ENCODE data around the gene ATXN2.
"Not testable (repeated sequence)": the region's sequence is repeated elsewhere in the genome, so short reads cannot be mapped to it uniquely, and the experiment has no call there.

Gene ATXN2

DNA sequence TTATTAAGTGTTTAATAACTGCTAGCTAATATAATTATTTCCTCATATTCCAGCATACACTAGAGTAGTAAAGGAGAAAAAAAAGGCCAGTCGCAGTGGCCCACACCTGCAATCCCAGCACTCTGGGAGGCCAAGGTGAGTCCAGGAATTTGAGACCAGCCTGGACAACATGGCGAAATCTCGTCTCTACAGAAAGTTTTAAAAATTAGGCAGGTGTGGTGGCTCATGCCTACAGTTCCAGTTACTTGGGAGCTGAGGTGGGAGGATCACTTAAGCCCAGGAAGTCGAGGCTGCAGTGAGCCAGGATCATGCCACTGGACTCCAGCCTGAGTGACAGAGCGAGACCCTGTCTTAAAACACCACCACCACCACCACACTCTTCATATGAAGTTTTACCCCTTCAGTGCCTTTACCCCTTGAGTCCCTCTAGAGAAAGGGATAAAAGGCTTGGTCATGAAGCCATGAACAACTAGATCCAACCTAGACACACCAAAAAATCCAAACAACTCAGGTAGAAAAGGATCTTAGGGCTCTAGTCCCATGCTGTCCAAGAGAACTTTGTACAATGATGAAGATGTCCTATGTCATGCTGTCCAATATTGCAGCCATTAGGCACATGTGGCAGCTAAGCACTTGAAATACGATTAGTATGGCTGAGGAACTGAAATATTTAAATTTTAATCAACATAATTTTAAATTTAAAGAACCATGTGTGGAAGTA lies 29.6 kb downstream of the ATXN2 start:
- Mint-ChIP-seq H3K36me3 (ENCODE audit: low read depth) (peaks cover 4% of the 10 kb centered on the region), H3K4me1 (ENCODE audit: low read depth) (peaks cover 13% of the 10 kb centered on the region), H3K27ac (no peak overlapping the region), H3K9me3 (no peaks in the 10 kb centered on the region), H3K27me3 (no peaks in the 10 kb centered on the region), H3K4me3 (no peak overlapping the region)

DNA sequence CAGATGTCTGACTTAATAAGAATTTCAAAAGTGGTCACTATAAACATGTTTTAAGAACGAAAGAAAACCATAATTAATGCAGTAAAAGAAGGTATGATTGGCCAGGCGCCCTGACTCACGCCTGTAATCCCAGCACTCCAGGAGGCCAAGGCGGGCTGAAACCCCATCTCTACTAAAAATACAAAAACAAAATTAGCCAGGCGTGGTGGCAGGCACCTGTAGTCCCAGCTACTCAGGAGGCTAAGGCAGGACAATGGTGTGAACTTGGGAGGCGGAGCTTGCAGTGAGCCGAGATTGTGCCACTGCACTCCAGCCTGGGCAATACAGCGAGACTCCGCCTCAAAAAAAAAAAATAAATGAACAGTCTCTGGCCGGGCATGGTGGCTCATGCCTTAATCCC lies 38.3 kb downstream of the ATXN2 start:
- not testable (repeated sequence) for H3K9me3 Mint-ChIP-seq, H3K27me3 Mint-ChIP-seq, H3K27ac Mint-ChIP-seq, H3K4me3 Mint-ChIP-seq
- Mint-ChIP-seq H3K4me1 (ENCODE audit: low read depth) (peaks cover 31% of the 10 kb centered on the region), H3K36me3 (ENCODE audit: low read depth) (peaks cover 20% of the 10 kb centered on the region)

DNA sequence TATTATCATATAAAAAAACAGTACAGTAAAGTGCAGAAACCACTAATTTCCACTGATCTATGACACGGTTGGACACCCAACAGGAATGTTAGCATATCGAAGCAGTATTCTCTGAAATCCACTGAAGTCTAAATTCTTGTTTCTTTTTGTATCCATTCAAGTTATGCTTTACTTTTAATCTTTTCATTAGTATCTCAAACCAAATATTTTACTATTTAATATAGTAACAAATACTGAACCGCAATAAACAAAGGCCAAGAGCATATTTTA lies 41.1 kb downstream of the ATXN2 start:
- no peak overlapping the region for H3K4me3 Mint-ChIP-seq
- no peaks in the 10 kb centered on the region for H3K27me3 Mint-ChIP-seq
- peaks cover 40% of the 10 kb centered on the region for H3K36me3 Mint-ChIP-seq (ENCODE audit: low read depth)
- peaks cover 25% of the 10 kb centered on the region for H3K4me1 Mint-ChIP-seq (ENCODE audit: low read depth)
- no peak overlapping the region for H3K27ac Mint-ChIP-seq
- H3K9me3 Mint-ChIP-seq, result peaks cover 8% of the 10 kb centered on the region

DNA sequence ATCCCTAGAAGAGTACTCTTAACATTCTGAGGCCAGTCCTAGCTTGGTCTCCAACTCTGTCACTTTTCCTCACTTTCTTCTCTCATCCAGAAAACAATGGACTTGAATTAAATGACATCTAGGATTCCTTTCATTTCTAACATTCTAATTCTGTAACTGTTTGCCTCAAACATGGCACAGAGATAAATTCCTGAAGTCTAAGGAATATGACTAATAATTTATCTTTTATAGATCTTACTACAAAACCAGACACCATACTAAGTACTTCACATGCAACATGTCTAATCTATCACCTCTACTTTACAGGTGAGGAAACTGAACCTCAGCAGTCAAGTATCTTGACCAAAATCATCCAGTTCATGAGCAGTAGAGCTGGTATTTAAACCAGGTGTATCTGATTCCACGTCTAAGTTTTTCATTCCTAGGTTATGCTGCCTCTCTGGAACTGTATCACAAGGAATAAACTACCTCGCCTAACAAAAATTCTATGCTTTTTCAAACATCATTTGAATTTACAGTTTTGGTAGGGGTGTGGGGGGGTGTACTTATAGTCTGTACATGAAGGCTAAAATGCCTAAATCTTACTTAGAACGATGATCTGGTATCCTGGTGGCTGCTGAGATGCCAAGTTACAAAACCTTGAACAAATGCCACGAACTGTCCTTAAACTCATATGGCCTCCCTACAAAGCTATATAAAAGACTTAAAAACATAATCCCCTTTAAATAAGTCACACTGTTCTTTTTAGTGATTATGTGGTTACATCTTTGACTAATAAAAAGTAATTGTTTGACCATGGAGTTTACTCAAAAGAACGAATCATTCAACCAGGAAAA lies 41.6 kb downstream of the ATXN2 start:
- no peak overlapping the region for H3K27ac Mint-ChIP-seq
- H3K36me3 Mint-ChIP-seq (ENCODE audit: low read depth), result peaks cover 42% of the 10 kb centered on the region
- H3K9me3 Mint-ChIP-seq, result peaks cover 8% of the 10 kb centered on the region
- H3K4me3 Mint-ChIP-seq, result no peak overlapping the region
- no peaks in the 10 kb centered on the region for H3K27me3 Mint-ChIP-seq
- peaks cover 21% of the 10 kb centered on the region for H3K4me1 Mint-ChIP-seq (ENCODE audit: low read depth)

DNA sequence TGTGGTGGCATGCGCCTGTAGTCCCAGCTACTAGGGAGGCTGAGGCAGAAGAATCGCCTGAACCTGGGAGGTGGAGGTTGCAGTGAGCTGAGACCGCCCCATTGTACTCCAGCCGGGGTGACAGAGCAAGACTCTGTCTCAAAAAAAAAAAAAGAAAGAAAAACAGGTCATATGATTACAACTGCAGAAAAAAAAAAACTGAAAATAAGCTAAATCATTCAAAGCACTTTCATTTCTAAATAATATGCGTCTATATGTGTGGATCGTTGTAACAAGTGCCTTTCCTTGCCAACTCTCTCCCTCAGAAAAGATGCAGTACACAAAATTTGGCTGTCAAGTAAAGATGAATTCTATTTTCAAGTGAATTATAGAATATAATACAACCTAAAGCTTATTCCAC lies 42.4 kb downstream of the ATXN2 start:
- Mint-ChIP-seq H3K27ac (no peak overlapping the region), H3K4me1 (ENCODE audit: low read depth) (peaks cover 21% of the 10 kb centered on the region), H3K9me3 (peaks cover 8% of the 10 kb centered on the region), H3K27me3 (no peaks in the 10 kb centered on the region), H3K36me3 (ENCODE audit: low read depth) (peaks cover 49% of the 10 kb centered on the region), H3K4me3 (no peak overlapping the region)

DNA sequence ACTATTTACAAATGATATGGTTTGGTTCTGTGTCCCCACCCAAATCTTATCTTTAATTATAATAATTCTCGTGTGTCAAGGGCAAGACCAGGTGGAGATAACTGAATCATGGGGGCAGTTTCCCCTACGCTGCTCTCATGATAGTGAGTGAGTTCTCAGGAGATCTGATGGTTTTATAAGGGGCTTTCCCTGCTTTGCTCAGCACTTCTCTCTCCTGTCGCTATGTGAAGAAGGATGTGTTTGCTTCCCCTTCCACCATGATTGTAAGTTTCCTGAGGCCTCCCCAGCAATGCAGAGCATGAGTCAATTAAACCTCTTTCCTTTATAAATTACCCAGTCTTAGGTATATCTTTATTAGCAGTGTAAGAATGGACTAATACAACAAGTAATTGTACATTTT lies 43.8 kb downstream of the ATXN2 start:
- not testable (repeated sequence) for H3K27me3 Mint-ChIP-seq, H3K4me3 Mint-ChIP-seq, H3K9me3 Mint-ChIP-seq, H3K27ac Mint-ChIP-seq
- Mint-ChIP-seq H3K36me3 (ENCODE audit: low read depth) (peaks cover 55% of the 10 kb centered on the region), H3K4me1 (ENCODE audit: low read depth) (peaks cover 21% of the 10 kb centered on the region)

DNA sequence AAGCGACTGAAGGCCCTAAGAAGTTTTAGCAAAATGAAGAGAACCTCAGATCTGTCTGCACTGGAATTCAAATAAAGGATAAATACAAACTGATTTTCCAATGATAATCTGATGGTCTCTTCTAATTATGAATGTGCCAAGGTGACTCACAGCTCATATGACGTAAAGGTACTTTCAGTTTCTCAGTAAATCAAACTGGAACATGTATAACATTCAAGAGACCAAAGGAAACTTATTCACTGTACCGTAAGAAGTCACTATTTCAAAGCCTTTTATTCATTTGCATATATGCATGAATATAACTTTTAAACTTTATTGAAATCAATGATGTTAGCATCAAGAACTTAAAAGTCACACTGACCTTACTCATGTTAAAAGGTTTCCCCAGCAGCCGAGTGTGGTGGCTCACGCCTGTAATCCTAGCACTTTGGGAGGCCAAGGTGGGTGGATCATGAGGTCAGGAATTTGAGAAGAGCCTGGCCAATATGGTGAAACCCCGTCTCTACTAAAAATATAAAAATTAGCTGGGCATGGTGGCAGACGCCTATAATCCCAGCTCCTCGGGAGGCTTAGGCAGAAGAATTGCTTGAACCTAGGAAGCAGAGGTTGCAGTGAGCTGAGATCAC lies 52.2 kb downstream of the ATXN2 start:
- Mint-ChIP-seq H3K9me3 (peaks cover 6% of the 10 kb centered on the region), H3K4me3 (peak overlapping the region; percentile 71), H3K36me3 (ENCODE audit: low read depth) (peaks cover 60% of the 10 kb centered on the region), H3K27ac (peak overlapping the region; percentile 99), H3K27me3 (no peaks in the 10 kb centered on the region), H3K4me1 (ENCODE audit: low read depth) (peaks cover 41% of the 10 kb centered on the region)

DNA sequence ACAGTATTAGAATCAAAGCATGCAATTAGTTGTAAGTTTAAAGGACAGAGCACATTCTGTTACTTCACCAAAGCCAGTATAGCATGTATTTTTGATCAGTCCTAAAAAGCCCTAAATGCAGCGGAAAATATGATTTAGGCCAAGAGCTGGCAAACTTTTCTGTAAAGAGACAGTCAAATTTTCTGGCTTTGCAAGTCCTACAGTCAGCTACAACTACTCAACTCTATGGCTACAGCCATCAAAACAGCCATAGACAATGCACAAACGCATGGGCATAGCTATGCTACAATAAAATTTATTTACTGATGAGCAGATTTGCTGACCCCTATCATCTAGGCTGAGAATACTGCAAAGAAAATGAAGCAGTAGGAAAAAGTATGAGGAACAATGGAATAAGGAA lies 52.9 kb downstream of the ATXN2 start:
- peak overlapping the region; percentile 99 for H3K27ac Mint-ChIP-seq
- peaks cover 41% of the 10 kb centered on the region for H3K4me1 Mint-ChIP-seq (ENCODE audit: low read depth)
- H3K27me3 Mint-ChIP-seq, result no peaks in the 10 kb centered on the region
- H3K36me3 Mint-ChIP-seq (ENCODE audit: low read depth), result peaks cover 54% of the 10 kb centered on the region
- H3K9me3 Mint-ChIP-seq, result peaks cover 6% of the 10 kb centered on the region
- H3K4me3 Mint-ChIP-seq, result peak overlapping the region; percentile 71

DNA sequence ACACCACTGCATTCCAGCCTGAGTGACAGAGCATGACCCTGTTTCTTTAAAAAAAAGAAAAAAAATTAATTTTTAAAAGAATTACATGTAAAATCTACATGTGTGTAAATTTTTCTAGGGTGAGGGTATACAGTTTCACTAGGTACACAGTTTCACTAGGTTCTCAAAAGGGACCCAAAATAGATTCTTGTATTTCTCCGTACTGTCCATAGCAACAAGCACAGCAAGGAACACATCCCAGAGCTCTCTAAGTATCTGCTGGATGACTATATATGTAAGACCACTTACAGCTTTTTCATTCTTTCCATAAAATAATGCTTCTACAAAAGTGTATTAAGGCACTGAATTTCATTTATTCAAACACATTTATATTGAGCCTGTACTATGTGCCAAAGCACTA lies 55.1 kb downstream of the ATXN2 start:
- no peak overlapping the region for H3K27ac Mint-ChIP-seq
- no peak overlapping the region for H3K4me3 Mint-ChIP-seq
- H3K36me3 Mint-ChIP-seq (ENCODE audit: low read depth), result peaks cover 51% of the 10 kb centered on the region

DNA sequence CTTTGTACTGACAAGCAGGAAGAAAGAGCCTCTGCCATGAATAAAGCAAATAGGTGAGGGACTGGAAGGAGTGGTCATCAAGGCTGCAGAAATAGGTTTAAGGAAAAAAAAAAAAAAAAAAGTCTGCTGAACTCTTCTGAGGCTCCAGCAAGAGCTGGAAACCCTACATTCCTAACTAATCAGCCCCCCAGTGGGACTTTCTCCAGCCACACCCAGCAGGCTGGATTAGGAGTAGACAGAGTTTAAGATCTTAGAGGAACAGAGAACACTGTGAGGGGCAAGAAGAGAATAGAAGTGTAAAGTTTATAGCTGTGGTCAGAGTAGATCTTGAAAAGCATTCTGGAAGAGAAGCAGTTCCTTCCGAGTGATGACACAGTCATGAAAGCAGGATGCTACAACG lies 66.4 kb downstream of the ATXN2 start:
- Mint-ChIP-seq H3K36me3 (ENCODE audit: low read depth) (peaks cover 29% of the 10 kb centered on the region), H3K9me3 (no peaks in the 10 kb centered on the region), H3K27me3 (no peaks in the 10 kb centered on the region), H3K27ac (no peak overlapping the region), H3K4me3 (no peak overlapping the region), H3K4me1 (ENCODE audit: low read depth) (peaks cover 14% of the 10 kb centered on the region)

More for the DNA sequence above, 55.1 kb downstream of the ATXN2 start:
- peaks cover 41% of the 10 kb centered on the region for H3K4me1 Mint-ChIP-seq (ENCODE audit: low read depth)
- peaks cover 6% of the 10 kb centered on the region for H3K9me3 Mint-ChIP-seq
- H3K27me3 Mint-ChIP-seq, result no peaks in the 10 kb centered on the region

DNA sequence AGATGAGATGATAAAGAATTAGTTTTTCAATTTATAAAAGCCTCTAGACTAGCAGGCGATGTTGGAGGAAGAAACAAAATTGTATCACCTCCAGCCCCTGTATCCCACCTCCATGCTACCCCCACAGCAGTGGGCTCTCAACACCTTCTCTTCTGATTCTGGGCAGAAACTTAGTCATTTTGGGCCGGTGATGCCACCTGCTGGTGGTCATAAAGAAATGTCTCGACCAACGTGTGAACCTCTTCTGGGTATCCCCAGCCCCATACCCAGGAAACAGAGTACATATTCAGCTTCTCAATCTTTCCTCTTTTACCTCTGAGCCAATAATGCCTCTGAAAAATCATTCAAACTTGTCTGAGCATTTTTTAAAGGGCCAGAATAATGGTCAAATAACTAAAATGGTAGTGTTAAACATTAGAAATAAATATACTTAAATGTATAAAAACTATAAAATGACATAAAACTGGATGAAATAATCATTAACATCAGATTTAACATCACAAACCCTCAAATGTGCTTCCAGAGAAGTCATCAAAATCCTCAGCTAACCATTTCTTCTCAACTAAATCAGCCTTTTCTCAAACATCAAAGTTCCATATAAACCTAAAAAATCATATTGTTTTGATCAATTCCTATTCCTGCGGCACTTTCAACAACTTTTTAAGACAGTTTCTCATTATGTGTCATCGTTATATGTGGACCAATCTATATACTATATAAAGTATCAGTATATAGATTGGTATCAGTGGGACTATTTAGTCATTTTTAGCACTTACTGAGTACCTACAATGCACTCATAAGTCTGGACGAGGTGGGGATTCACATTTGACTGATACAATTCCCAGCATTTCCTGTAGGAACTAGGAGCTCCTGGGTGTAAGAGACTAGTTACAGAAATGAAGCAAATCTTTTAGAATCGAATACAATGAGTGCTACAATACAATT lies 69.4 kb downstream of the ATXN2 start:
- Mint-ChIP-seq H3K27me3 (no peaks in the 10 kb centered on the region), H3K4me1 (ENCODE audit: low read depth) (peaks cover 14% of the 10 kb centered on the region), H3K9me3 (no peaks in the 10 kb centered on the region), H3K36me3 (ENCODE audit: low read depth) (peaks cover 34% of the 10 kb centered on the region), H3K27ac (peak overlapping the region; percentile 4), H3K4me3 (no peak overlapping the region)

DNA sequence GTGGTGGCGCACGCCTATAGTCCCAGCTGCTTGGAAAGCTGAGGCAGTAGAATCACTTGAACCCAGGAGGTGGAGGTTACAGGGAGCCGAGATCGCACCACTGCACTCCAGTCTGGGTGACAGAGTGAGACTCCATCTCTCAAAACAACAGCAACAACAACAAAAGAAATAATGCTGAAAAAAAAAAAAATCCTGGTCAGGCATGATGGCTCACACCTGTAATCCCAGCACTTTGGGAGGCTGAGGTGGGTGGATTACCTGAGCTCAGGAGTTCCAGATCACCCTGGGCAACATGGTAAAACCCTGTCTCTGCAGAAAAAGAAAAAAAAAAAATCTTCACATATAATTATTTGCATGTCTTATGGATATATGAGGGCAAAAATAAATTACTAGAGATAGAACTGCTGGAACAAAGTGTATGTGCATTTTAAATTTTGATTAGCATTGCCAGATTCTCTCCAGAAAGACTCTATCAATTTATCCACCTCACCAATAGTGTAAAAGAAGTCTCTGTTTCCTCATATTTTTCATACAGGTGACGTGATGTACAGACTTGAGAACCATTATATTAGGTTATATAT lies 75.4 kb downstream of the ATXN2 start:
- H3K4me3 Mint-ChIP-seq, result no peak overlapping the region
- no peaks in the 10 kb centered on the region for H3K27me3 Mint-ChIP-seq
- H3K9me3 Mint-ChIP-seq, result no peaks in the 10 kb centered on the region
- H3K4me1 Mint-ChIP-seq (ENCODE audit: low read depth), result no peaks in the 10 kb centered on the region
- H3K36me3 Mint-ChIP-seq (ENCODE audit: low read depth), result peaks cover 33% of the 10 kb centered on the region
- no peak overlapping the region for H3K27ac Mint-ChIP-seq

DNA sequence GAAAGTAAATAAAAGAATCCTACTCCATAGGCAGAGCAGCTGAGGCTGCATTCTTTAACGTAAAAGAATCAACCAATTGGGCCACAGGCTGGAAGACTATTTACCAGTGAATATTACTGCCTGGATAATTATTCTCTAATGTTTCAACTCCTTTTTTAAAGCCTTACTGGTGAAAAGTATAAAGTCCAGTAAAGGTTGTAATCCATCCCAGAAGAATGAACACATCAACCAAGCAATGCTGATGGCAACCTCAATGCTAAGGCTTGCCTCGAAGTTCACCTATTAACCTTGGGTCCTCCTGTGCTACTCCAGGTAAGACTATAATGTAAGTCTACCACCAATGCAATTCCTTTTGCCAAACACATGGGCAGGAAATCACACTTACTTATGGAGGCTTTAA lies 77.3 kb downstream of the ATXN2 start:
- peaks cover 26% of the 10 kb centered on the region for H3K36me3 Mint-ChIP-seq (ENCODE audit: low read depth)
- H3K4me1 Mint-ChIP-seq (ENCODE audit: low read depth), result no peaks in the 10 kb centered on the region
- no peak overlapping the region for H3K4me3 Mint-ChIP-seq
- H3K27me3 Mint-ChIP-seq, result no peaks in the 10 kb centered on the region
- no peak overlapping the region for H3K27ac Mint-ChIP-seq
- no peaks in the 10 kb centered on the region for H3K9me3 Mint-ChIP-seq

DNA sequence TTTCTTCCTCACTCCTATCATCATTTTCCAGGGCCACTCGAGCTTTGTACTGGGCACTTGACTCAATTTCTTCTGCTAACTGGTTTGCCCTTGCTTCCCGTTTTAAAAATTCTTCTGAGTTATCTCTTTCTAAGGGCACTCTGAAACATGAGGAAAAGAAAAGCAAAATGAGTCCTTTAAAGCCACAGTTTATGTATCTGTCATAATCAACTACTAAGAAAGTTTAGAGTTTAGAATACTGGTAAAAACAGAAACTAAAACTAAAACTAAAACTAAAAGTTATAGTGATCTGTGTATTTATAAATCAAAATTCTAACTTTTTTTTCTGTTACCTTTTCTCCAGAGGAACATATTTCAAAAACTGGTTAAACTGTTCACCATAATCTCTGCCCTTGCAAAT lies 79.2 kb downstream of the ATXN2 start:
- H3K9me3 Mint-ChIP-seq, result no peaks in the 10 kb centered on the region
- H3K27ac Mint-ChIP-seq, result no peak overlapping the region
- no peaks in the 10 kb centered on the region for H3K27me3 Mint-ChIP-seq
- H3K4me1 Mint-ChIP-seq (ENCODE audit: low read depth), result no peaks in the 10 kb centered on the region
- no peak overlapping the region for H3K4me3 Mint-ChIP-seq
- peaks cover 30% of the 10 kb centered on the region for H3K36me3 Mint-ChIP-seq (ENCODE audit: low read depth)

All from stimulated activated naive CD8-positive, alpha-beta T cell treated with anti-CD3 and anti-CD28 coated beads, Interleukin-15, Interleukin-2, amounts not matched to agents 100 ng/mL and 50 ng/mL, for 24 hours (primary cell).